Lung (tissue), 12 donors: ENCODE results near the gene ECT2. TPM values are rescaled to one million over a fixed set of nuclear protein-coding genes. Genes with fewer than 3 reads are reported as not detected.
"Not testable (repeated sequence)": the region's sequence is repeated elsewhere in the genome, so short reads cannot be mapped to it uniquely, and the experiment has no call there.

Source experiments
- ATAC-seq: fragments of 200-7000 bp; cut with Tn5 transposase; one replicate; pipeline ENCODE4 v1.9.1; 2020; ENCODE audit warnings: moderate number of reproducible peaks; ENCODE audit not compliant: insufficient read depth, low FRiP score
- DNase-seq, 3 donors: peaks; one replicate each; pipeline ENCODE4 v3.0.0-alpha.2; 2013 to 2017
- H3K27ac ChIP-seq, 2 donors: one replicate each; pipeline ENCODE4 v1.5.1; 2013; ENCODE audit warnings: mild to moderate bottlenecking in 2 of 2, moderate library complexity in 2 of 2, control low read depth in 1 of 2, inconsistent platforms in 1 of 2, low read depth in 1 of 2, low read length in 1 of 2
- H3K27me3 ChIP-seq, 3 donors: one replicate each; pipeline ENCODE4 v1.5.1; 2013; ENCODE audit warnings: low read length in 2 of 3; ENCODE audit not compliant: control insufficient read depth in 3 of 3, insufficient read depth in 3 of 3
- H3K36me3 ChIP-seq, 4 donors: one replicate each; pipeline ENCODE4 v1.5.1; 2013; ENCODE audit warnings: low read length in 4 of 4, mild to moderate bottlenecking in 1 of 4, moderate library complexity in 1 of 4; ENCODE audit not compliant: control insufficient read depth in 4 of 4, insufficient read depth in 4 of 4
- H3K4me1 ChIP-seq, 5 donors: one replicate each; pipeline ENCODE4 v1.5.1; 2013; ENCODE audit warnings: low read length in 5 of 5, mild to moderate bottlenecking in 2 of 5, moderate library complexity in 1 of 5; ENCODE audit not compliant: control insufficient read depth in 5 of 5, insufficient read depth in 5 of 5
- H3K4me3 ChIP-seq: one replicate; pipeline ENCODE4 v1.5.1; 2013; ENCODE audit warnings: mild to moderate bottlenecking, control low read depth, moderate library complexity
- H3K9ac ChIP-seq, 2 donors: one replicate each; pipeline ENCODE4 v1.5.1; 2013; ENCODE audit warnings: low read length in 2 of 2, control low read depth in 1 of 2; ENCODE audit not compliant: insufficient read depth in 1 of 2
- H3K9me3 ChIP-seq, 4 donors: one replicate each; pipeline ENCODE4 v1.5.1; 2013; ENCODE audit warnings: low read length in 3 of 4, mild to moderate bottlenecking in 1 of 4, moderate library complexity in 1 of 4; ENCODE audit not compliant: control insufficient read depth in 4 of 4, insufficient read depth in 3 of 4
- CTCF ChIP-seq: IDR thresholded peaks from 2 replicates; pipeline ENCODE4 v1.5.1; 2012; ENCODE audit warnings: mild to moderate bottlenecking; ENCODE audit errors: control extremely low read depth, extremely low read depth
- WGBS, 2 donors: extraction: QIAGEN DNeasy Blood & Tissue Kit; methylation state at CpG; one replicate each; pipeline ENCODE4 v1.1.7; 2013; 5-methylcytosine and 5-hydroxymethylcytosine counted together
- polyA plus RNA-seq, 2 donors: library from polyadenylated mRNA; stranded (reverse); fragments of 200-250 nt; gene quantifications; one replicate each; pipeline ENCODE4 v1.2.1, GENCODE V29; 2013
- total RNA-seq, 2 donors: library from RNA; depleted of rRNA in 1 of 2; stranded (reverse); fragments of >200 nt in 1 of 2; gene quantifications; one replicate each; pipeline ENCODE4 v1.2.1, GENCODE V29; 2014 to 2021
- donor health status: control.
- donor health status: control.
- donor health status: Bipolar disorder and iron deficiency.
- donor health status: healthy.
- donor health status: DM: yes; HTN: yes; CAD: no.

The ECT2 gene
- total and polyA plus RNA-seq, 4 donors: 4.2 to 19.5 (median 8.5) TPM

GRCh38 chr3:172816968-172817367 is 66.4 kb downstream of the ECT2 start:
- H3K4me1 ChIP-seq: peaks cover 0 to 8% (median 0%) of the 10 kb centered on the region in 5 donors
- no peaks in the 10 kb centered on the region for H3K9me3 ChIP-seq
- H3K27ac ChIP-seq: no peak overlapping the region
- 85 to 94% methylated on average over 2 of the region's 2 CpGs for WGBS, 2 donors
- no peak for DNase-seq
- no peak for TF ChIP-seq CTCF
- H3K4me3 ChIP-seq: no peak overlapping the region
- no peak overlapping the region for H3K9ac ChIP-seq
- H3K36me3 ChIP-seq: peaks cover 0 to 1% (median 0%) of the 10 kb centered on the region in 4 donors
- no peak for ATAC-seq
- H3K27me3 ChIP-seq: no peaks in the 10 kb centered on the region

DNA sequence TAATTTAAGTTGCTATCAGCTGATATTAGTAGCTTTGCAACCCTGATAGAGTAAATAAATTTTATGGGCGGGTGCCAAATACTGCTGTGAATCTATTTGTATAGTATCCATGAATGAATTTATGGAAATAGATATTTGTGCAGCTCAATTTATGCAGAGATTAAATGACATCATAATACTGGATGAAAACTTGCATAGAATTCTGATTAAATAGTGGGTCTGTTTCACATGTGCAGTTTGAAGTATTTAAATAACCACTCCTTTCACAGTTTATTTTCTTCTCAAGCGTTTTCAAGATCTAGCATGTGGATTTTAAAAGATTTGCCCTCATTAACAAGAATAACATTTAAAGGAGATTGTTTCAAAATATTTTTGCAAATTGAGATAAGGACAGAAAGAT is 70.0 kb downstream of the ECT2 start:
- 35 to 40% methylated on average over 2 of the region's 2 CpGs for WGBS, 2 donors
- ATAC-seq (no peak), DNase-seq (no peak)
- no peak overlapping the region for H3K27ac ChIP-seq
- no peaks in the 10 kb centered on the region for H3K27me3 ChIP-seq
- no peak overlapping the region for H3K4me3 ChIP-seq
- H3K36me3 ChIP-seq: peaks cover 0 to 3% (median 0%) of the 10 kb centered on the region in 4 donors
- no peak overlapping the region for H3K9ac ChIP-seq
- no peak for TF ChIP-seq CTCF
- peaks cover 0 to 4% (median 0%) of the 10 kb centered on the region in 5 donors for H3K4me1 ChIP-seq
- H3K9me3 ChIP-seq: no peaks in the 10 kb centered on the region

- H3K9ac ChIP-seq: no peak overlapping the region
- no peaks in the 10 kb centered on the region for H3K27me3 ChIP-seq
- H3K36me3 ChIP-seq: peaks cover 0 to 1% (median 0%) of the 10 kb centered on the region in 4 donors
- no peaks in the 10 kb centered on the region for H3K4me1 ChIP-seq
- no peak overlapping the region for H3K4me3 ChIP-seq
- no peak for ATAC-seq
- no peak for TF ChIP-seq CTCF
- WGBS, 2 donors: 88 to 89% methylated on average over 2 of the region's 2 CpGs
- H3K9me3 ChIP-seq: peaks cover 0 to 4% (median under 1%) of the 10 kb centered on the region in 4 donors
- H3K27ac ChIP-seq: no peak overlapping the region
- no peak for DNase-seq
Observed at GRCh38 chr3:172824229-172824628, 73.7 kb downstream of the ECT2 start.

- H3K4me3 ChIP-seq, H3K4me1 ChIP-seq, H3K9ac ChIP-seq, H3K27ac ChIP-seq, DNase-seq, H3K36me3 ChIP-seq, H3K9me3 ChIP-seq, ATAC-seq, H3K27me3 ChIP-seq: not testable (repeated sequence)
- WGBS, 2 donors: 94 to 95% methylated on average over 2 of the region's 2 CpGs
Observed at GRCh38 chr3:172827231-172827630, 76.7 kb downstream of the ECT2 start.
